GM19455 (cell line): ENCODE results near the gene DAO.
"Not testable (repeated sequence)": the region's sequence is repeated elsewhere in the genome, so short reads cannot be mapped to it uniquely, and the experiment has no call there.

Source experiments
- ATAC-seq: cut with Tn5 transposase; IDR thresholded peaks from one replicate; pipeline ENCODE4 v1.9.1; 2021; ENCODE audit not compliant: unreplicated experiment

DAO gene

DNA sequence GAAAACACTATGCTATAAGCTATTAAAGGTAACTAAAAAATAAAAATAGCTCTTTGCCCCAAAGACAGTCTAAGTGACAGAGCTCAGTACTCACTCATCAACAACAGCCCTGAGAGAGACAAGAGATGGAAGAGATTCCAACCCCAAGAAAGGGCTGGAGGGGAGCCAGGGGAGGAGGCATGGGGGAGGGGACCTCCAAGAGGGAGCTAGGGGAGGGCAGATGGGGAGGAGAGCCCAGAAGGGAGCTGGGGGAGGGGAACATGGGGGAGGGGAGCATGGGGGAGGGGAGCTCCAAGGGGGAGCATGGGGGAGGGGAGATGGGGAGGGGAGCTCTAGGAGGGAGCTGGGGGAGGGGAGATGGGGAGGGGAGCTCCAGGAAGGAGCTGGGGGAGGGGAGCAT, 30.2 kb upstream of the DAO start:
- no peak for ATAC-seq

DNA sequence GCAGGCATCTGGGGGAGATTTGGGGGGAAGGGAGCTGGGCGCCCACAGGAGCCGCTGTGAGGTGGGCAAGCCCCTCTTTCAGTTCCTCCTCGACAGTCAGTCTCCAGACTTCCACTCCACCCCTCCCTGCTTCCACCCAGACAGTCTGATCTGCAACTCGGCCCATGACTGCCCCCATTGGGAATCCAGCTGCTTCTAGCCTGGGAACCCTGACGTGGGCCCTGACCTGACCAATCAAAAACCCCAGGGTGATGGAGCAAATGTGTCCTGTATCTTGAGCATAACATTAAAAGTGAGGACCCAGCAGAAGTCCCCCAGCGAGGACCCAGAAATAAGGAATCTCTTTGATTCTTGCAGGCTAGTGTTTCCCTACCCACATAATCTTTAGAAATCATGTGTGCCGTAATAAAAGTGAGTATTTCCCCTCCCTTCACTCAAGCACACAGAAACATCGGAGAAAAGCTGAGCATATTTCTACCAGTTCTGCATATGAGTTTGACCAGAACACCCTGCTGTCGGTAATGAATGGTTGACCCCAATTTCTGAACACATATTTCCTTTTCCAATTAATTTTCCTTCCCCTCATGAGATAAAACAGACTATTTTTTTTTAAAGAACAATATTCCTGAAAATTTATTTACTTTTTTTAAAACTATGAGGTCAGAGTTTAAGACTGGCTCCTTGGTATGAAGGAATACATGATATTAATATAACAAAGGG, 28.9 kb upstream of the DAO start:
- ATAC-seq: peak; percentile 65

DNA sequence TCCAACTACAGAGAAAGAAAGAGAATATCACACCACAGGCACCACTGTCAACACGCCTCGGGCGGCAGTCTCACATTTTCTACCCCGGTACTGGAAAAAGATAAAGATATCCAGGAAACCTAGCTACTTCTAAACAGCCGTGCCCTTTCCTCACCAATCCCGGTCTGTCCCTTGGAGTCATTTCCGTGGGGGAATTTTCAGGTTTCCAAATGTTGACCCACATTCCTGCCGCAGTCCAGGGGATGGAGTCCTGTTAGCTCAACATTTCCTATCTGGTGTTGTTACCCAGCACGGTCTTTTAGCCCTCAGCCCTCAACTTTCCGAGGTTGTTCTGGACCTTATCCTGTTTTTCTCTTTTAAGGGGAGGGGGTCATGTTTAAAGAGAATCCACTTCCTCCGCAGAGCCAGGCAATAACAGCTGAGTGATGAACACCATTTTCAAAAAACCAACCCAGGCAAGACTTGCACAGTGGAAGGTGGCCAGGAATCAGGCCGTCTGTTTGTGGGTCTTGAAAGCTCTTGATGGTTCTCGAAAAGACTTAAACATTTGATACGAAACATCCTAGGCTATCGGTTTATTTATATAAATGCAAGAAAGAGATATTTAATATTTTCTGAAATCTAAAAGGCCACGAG, 27.1 kb upstream of the DAO start:
- ATAC-seq: no peak

DNA sequence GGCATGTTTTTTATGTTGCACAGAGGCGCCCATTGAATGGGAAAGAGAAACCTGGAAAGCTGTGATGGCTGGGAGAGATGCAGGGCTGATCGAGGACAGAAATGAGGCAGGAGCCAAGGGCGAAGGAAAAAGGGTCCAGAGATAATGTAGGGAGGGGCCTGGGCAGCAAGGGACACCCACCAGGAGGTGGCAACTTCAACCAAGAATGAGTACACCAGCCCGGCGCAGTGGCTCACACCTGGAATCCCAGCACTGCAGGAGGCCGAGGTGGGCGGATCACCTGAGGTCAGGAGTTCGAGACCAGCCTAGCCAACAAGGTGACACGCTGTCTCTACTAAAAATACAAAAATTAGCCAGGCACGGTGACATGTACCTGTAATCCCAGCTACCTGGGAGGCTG, 26.5 kb upstream of the DAO start:
- no peak for ATAC-seq

DNA sequence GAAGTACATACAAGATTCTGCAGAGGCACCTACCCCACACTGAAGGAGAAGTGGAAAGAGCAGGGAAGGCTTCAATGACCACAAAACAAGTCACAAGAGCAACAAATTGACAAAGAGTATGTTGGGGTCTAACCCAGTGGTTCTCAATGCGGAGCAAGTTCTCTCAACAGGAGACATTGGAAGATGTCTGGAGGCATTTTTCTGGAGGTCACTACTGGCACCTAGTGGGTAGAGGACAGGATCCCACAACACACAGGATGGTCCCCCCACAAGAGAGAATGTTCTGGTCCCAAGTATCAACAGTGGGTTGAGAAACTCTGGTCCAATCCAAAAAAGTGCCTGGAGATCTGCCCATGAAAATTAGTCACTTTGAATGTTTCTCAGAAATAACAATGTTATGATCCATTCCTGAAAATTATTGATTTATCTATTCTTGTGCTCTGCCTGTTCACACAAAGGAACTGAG, 25.9 kb upstream of the DAO start:
- ATAC-seq: no peak

DNA sequence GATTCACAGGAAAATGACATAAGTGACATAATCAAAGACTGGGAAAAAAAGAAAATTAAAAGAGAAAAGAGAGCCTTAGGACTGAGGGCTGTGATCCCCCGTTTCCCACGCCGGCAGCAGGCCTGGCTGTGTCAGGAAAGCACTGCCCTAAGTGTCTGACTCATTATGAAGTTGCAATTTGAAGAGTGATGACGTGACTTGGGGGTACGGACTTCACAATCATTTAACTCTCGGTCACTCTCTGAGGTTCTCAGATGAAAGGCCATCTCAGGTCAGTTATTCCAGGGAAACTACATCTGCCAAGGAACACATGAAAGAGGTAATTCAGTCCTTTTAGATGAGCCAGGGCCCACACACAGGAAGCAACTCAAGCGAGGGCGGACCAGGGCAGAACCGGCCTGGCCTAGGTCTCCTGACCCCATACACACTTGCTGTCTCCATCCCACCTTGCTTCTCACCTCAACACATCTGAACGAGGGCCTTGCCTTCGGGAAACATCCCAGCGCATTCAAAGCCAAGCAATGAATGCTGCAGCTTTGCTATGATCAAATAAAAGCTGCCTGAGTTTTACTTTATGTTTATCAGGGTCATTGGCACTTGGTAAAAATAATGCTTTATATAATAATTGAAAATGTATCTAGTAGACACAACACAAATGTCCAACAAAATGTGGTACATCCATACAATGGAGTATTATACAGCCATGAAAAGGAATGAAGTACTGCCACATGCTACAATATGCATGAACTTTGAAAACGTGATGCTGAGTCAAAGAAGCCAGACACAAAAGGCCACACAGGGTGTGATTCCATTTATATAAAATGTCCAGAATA, 25.2 kb upstream of the DAO start:
- ATAC-seq: no peak

DNA sequence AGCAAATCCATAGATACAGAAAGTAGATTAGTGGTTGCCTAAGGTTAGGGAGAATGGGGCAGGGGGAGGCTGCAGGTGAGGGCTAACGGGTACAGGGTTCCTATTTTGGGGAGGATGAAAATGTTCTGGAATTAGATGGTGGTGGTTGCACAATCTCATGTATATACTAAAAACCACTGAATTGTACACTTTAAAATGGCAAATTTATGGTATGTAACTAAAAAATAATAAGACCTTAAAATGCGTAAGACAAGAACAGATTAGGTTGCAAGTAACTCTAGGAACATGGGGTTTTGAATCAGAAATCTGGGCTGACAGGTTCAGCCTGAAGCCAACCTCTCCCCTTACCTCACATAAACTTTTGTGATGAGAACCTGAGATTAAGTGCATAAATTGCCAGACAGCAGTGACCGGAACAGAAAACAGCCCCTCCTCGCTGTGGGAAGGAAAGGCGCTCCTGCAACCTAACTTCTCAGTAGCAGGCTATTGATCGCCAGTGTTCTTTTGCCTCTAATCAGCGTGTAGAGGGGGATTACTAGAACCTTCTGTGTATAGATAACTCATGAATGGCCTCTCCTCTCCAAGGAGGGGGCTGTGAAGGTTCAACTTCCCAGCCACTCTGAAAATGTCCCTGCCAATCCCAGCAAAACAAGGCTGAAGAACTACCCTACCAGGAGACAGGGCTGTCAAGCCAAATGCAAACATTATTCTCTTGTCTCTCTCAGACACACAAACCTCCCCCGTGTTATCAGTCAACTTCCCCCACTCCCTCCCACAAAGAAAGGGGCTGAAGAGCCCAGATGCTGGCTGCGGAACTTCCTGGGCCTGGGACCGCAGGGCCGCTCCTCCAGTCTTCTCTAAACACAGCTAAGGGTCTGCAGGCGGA, 24.4 kb upstream of the DAO start:
- no peak for ATAC-seq

DNA sequence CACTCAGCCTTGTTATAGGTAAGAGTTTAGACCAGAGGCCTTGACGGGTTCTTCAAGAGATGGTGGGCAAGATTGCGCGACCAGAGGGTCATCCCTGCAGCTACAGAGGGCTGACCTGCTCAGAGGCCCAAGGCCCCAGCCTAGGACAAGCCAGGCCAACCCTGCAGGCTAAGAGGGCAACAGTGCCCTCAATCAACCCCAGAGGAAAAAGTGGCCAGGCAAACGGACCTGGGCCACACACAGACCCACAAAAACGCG, 23.8 kb upstream of the DAO start:
- ATAC-seq: no peak

DNA sequence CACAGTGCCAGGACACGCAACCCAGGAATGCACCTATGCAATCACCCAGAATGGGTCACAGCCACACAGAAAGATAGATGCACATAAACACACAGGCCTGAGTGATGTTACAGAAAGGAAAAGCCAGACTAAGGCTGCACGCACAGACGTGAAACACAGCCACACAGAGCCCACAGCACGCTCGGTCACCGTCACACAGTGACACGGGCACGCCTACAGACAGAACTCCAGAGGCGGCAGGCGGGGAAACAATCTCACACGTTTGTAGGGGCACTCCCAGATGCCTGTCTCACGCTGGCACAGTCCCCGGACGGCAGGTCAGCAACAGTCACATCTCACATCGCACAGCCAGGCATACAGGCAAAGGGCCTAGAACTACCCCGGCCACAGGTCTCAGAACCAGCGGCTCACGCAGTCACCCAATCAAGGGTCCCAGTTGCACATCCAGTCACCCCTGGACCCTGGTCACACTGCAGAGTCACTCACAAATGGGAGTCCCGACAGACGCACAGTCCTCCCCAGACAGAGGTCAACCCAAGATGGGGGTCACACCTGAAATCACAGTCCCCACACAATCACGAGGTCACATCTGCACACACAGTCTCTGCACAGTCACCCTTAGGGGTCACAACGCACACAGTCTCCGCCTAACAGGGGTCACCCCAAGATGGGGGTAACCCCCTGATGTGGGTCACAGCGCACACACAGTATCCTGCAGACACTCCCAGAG, 23.3 kb upstream of the DAO start:
- ATAC-seq: peak; percentile 23

DNA sequence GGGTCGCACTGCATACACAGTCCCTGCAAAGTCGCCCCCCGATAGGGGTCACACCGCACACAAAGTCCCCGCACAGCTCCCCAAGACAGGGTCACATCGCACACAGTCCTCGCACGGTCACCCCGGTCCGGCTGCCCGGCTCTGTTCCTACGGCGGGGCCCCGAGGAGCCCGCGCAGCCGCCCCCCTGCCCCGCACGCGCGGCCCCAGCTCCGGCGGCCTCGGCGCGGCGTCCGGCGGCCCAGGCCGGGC, 22.8 kb upstream of the DAO start:
- ATAC-seq: peak; percentile 22

DNA sequence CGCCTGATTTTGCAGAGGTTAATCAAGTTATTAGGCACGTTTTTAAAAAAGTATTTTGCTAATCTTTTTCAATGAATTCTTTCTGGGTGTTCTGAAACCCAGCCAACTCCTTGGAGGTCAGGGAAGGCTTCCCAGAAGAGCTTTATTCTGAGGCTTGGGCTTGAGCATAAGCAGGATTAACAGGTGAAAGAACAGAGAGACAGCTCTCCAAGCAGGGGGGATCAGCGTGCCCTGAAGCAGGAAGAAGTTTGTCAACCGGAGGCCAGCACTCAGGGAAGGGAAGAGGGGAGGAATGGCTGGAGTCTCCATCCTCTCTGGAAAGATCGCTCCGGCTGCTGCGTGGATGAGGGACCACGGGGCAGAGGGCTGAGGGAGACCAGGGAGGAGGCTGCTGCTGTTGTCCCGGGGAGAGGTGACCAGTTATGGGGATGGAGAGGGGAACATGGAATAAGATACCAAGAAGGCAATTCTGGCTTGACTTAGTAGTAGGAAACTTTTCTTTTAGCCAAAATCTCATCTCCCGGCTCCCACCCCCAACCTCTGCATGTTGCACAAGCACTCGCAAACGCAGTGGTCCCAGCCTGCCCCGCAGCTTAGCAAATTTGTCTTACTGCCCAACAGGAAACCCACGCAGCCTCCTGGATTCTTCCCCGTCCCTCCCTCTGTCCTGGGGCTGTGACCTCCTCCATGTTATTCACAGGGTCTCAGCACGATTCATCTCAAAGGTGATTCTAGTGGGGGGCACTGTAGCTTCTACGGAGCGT, 21.4 kb upstream of the DAO start:
- ATAC-seq: no peak

DNA sequence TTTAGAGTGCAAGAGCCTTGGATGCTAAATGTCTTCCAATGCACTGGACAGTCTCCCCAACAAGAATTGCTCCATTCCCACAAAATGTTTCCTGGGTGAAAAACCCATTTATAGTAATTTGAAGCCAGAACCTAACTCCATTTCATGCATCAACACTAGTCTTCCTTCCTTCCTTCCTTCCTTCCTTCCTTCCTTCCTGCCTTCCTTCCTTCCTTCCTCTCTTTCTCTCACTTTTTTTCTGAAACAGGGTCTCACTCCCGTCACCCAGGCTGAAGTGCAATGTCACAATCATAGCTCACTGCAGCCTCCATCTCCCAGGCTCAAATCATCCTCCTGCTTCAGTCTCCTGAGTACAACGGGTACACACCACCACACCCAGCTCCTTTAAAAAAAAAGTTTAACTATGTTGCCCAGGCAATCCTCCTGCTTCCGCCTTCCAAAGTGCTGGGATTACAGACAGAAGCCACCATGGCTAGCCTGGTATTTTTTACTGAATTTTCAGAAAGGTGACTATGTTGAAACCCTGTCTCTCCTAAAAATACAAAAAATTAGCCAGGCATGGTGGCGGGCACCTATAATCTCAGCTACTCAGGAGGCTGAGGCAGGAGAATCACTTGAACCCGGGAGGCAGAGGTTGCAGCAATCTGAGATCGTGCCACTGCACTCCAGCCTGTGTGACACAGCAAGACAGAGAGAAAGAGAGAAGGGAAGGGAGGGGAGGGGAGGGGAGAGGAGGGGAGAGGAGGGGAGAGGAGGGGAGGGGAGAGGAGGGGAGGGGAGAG, 20.6 kb upstream of the DAO start:
- ATAC-seq: not testable (repeated sequence)

DNA sequence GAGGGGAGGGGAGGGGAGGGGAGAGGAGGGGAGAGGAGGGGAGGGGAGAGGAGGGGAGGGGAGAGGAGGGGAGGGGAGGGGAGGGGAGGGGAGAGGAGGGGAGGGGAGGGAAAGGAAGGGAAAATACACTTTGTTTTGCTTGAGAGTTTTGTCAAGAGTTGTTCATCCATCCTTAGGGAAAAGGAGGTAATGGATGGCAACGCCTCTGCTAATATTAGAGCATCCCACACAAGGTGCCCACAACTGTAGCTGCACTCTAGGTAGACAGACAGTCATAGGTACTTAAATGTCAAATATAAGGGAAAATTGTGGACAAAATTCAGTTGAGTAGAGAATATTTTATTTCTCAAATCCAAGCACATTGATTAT, 20.0 kb upstream of the DAO start:
- no peak for ATAC-seq

DNA sequence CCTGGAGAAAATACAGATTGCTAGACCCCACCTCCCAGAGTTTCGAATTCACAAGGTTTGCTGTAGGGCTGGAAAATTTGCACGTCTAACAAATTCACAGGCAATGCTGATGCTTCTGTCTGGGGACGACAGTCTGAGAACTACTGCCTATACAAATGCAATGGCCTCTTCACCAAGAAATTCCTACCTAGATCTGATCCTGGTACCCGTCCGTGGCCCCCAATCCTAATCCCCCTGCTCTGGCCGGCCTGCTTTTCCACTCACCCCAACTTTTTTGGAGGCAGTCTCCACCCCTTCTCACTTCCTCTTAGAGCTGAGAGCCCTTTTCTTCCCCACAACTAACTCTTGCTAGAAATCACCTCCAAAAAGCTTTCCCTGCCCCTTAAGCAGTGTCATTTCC, 19.4 kb upstream of the DAO start:
- ATAC-seq: no peak

DNA sequence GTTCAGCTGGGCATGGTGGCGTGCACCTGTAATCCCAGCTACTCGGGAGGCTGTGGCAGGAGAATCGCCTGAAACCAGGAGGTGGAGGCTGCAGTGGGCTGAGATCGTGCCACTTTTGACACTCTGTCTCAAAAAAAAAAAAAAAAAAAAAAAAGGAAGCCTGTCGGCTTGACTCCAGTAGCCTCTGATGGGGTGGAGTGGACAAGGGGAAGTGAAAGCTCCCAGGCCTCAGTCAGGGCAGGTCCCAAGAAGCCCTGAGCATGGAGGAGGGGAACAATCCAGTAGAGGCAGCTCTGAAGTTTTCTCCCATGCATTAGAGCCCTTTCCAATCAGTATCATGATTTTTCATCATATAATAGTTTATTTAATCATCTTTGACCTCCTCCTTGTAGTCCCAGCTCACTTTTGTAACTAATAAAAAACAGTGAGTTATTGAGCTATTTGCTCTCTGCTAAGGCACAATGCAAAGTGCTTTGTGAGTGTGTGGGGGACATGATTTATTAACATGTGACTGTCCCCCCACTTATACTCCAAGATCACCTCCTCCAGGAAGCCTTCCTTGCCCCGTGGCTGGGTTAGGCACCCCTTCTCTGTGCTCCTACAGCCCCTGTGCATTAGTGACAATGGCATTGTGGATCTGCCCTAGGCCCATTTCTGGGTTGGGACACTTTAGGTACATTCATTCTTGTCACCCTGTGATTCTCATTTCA, 17.9 kb upstream of the DAO start:
- ATAC-seq: no peak

DNA sequence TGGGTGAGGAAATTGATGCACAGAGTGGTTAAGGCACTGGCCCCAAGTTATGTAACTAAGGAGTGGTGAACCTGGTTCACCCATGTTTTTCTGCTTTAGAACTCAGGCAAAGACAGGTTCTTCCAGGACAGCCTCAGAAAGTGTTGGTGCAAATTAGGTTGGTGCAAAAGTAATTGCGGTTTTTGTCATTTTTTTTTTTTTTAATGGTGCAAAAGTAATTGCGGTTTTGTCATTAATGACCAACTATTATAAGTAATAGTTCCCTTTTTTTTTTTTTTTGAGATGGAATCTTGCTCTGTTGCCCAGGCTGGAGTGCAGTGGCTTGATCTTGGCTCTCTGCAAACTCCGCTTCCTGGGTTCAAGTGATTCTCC, 17.3 kb upstream of the DAO start:
- ATAC-seq: no peak

DNA sequence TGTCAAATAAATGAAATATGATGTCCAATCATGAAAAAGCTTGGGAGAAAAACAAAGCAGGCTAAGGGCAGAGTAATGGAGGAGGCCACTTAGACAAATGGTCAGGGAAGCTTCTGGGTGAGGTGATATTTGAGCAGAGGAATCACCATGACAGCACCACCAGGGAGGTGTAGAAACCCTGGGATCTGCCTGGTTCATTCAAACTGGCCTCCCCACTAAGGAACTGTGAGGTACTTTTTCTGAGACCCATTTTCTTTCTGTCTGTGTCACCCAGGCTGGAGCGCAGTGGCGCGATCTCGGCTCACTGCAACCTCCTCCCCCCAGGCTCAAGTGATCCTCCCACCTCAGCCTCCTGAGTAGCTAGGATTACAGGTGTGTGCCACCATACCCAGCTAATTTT, 14.7 kb upstream of the DAO start:
- ATAC-seq: no peak

DNA sequence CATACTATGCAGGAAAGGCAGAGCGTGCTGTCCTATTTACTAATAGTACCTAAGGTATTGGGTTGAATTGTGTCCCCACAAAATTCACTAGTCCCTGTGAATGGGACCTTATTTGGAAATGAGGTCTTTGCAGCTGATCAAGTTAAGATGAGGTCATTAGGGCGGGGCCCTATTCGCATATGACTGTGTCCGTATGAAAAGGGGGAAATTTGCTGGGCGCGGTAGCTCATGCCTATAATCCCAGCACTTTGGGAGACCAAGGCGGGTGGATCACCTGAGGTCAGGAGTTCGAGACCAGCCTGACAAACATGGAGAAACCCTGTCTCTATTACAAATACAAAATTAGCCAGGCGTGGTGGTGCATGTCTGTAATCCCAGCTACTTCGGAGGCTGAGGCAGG, 13.8 kb upstream of the DAO start:
- not testable (repeated sequence) for ATAC-seq

DNA sequence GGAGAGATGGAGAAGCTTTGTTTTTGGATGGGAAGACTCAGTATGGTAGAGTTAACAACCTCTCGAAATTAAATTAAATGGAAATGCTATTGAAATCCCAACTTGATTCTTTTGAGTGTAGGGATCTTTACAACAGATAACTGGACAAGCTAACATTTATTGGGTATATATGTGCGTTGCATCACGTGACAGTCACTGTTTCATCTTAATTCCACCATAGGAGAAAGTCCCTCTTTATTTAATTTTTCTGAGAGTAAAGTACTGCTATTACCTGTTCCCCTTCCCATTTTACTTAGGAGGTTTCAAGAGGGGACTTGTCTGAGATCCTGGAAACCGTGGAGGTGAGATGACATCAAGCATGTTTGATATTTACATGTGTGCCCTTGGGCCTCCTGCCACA, 11.1 kb upstream of the DAO start:
- no peak for ATAC-seq
